ENCODE results near the gene APBB2.

DNA sequence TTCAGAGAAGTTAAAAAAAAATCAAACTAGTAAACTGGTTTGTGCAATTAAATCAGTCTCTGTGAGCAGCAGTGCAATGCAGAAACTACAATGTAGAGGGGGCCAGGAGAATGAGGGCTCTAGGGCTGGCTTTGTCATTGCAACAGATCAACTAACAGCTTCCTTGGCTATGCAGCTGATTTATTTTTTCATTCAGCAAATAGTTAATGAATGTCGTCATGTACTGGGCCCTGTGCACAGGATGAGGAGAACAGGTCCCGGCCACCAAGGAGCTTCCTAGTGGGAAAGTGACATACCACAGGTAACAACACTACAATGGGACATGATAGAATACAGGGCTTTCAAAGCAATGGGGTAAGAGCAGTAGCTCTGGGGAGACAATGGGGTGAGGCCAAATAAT is 274.5 kb downstream of the APBB2 start:
- TF ChIP-seq, protein P1, sequence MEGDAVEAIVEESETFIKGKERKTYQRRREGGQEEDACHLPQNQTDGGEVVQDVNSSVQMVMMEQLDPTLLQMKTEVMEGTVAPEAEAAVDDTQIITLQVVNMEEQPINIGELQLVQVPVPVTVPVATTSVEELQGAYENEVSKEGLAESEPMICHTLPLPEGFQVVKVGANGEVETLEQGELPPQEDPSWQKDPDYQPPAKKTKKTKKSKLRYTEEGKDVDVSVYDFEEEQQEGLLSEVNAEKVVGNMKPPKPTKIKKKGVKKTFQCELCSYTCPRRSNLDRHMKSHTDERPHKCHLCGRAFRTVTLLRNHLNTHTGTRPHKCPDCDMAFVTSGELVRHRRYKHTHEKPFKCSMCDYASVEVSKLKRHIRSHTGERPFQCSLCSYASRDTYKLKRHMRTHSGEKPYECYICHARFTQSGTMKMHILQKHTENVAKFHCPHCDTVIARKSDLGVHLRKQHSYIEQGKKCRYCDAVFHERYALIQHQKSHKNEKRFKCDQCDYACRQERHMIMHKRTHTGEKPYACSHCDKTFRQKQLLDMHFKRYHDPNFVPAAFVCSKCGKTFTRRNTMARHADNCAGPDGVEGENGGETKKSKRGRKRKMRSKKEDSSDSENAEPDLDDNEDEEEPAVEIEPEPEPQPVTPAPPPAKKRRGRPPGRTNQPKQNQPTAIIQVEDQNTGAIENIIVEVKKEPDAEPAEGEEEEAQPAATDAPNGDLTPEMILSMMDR (IDR thresholded peaks at IDR 0.05): no peak
- TF ChIP-seq POLR2A (IDR thresholded peaks at IDR 0.05): no peak
